ENCODE data around the gene PRUNE1.

Gene PRUNE1

DNA sequence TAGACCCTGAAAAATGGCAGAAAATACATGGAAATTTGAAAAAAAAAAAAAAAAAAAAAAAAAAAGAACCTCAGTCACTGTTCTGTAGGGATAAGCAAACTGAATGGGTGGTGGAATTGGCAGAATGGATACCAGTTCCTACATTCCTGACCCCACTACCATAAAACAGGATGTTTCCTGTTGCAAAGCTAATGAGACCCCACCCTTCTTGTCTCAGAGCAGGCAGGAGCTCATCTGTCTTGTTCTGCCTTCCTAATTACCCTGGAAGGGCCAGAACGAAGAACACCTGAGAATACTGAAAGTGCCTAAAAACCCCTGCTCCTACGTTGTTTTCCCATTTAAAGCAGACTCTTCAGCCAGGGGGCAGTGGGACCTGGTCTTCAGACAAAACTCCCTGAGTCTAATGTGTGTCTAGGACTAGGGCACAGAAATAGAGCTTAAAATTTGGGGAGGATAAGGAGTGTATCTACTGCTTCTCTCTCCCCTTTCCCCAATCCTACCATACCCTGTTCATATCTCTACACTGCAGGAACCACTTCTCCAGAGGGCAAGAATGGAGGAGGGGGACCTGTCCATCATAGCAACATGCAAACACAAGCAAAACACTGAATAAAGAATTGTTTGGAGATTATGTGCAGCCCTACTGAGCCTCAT lies 43.2 kb downstream of the PRUNE1 start:
- no peak for DNase-seq

DNA sequence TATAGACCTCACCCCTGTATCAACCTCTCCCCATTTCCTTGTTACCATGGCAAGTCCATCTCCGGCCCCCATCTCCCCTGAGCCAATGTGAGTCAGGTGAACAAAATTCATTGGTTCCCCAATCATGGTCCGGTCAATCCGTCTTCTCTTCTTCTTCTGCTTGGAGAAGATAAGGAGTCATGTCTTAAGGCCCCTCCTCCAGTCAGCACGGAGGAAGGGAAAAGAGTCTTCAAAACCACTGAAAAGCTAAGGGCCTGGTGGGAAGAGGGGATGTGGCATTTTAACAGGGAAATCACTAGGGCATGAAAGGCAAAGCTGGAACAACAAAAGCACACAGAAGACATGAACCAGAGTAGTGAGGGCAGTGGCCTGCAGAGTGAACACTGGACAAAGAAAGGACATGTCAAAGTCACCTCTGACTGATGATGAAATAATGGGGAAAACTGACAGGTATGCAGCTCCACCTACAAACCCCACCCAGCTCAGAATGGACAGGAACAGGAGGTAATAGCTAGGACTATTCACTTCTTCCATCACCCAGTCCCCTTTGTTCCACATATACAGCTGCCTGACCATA lies 46.8 kb downstream of the PRUNE1 start:
- DNase-seq: no peak

DNA sequence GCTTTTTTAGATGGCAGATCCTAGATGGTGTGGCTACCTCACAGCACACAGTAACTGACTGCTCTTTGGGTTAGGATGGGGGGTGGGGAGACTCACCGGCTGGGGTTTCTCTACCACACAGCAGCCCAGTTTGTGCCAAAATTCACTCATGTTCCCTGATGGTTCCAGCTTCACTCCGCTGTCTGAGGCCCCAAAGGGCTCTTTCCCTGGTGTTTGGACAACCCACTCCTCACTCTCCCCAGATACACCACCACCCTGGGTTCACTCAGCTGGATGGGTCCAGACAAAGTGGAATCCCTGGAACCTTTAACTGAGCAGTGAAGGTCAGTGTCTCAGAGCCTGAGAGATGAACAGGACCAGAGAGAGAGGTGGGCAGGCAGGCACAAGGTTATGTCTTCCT lies 47.3 kb downstream of the PRUNE1 start:
- DNase-seq: no peak

DNA sequence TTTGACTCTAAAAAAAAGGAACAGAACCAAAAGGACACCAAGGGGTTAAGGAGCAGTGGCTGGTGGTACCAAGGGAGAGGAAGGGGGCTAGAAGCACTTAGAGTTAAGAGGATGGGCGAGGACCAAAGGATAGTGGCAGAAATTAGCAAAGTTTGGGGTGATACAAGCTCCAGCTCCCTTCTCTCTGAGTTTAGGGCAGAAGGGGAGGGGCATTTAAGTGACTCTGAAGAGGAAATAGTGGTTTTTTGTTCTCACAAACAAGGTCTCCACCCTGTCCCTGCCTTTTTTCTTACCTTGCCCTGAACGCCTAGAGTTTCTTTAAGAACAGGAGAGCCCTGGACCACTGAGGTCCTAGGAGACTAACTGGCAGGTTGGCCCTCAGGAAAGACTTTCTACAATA lies 47.9 kb downstream of the PRUNE1 start:
- no peak for DNase-seq

DNA sequence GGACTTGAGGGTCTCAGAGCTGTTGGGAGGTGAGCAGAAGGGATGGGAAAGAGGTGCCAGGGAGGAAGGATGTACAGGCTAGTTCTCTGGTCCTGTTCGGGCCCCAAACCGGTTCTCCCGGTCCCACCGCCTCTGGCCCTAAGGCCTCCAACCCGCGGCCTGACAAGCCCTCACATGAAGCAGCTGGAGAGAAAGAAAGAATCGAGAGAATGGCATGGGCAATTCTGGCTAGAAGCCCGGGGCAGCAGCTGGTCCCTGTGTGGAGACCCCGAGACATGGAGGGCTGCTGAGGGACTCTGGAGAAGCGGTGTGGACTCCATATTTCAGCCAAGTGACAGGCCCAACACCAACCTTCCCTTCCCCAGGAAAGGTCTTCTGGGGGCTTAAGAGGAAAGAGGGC lies 50.4 kb downstream of the PRUNE1 start:
- DNase-seq: no peak

DNA sequence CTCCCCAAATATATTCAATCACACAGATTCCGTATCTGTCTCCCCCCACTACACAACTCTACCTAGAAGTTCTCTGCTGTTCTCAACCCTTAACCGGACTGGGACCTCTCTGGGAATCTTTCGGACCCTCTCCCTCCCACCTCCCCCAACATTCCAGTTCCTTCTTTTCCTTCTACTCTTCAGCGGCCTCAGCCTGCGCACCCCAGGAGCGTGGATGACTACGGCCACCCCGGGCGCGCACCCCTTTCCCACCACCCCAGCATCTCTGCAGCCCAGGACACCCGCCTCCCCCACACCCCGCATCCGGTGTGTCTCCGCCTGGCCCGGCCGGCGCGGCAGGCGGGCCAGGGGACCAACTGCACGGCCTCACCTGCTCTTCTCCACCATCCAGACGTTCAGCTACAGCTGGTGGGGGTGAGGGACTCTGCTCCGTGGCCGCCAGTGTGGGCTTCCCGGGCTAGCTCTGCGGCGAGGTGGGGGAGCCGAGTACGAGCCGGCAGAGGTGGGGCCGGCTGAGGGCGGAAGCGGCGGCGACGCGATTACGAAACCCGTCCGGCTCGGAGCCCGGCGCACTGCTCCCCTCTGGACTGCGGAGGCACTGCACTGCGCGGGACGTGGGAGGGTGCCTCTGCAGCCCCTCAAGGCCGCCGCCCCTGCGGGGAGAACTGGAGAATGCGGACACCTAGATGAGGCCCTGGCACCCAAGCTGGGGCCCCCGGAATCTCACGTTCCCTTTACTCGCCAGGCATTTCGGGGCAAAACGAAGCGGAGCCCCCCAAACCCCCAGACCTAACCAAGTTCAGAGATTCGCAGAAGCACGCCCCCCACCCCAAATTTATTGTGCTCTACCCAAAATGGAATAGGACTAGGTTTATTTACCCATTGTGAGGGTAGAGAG lies 51.1 kb downstream of the PRUNE1 start, which contains the start of gene CDC42SE1:
Gene CDC42SE1, minus strand, starts transcription at position 514 of the 898 bp plus-strand sequence. CDS start 3,892 bp downstream, outside the sequence.
- peak; percentile 46 to 76 (median 62) for DNase-seq

DNA sequence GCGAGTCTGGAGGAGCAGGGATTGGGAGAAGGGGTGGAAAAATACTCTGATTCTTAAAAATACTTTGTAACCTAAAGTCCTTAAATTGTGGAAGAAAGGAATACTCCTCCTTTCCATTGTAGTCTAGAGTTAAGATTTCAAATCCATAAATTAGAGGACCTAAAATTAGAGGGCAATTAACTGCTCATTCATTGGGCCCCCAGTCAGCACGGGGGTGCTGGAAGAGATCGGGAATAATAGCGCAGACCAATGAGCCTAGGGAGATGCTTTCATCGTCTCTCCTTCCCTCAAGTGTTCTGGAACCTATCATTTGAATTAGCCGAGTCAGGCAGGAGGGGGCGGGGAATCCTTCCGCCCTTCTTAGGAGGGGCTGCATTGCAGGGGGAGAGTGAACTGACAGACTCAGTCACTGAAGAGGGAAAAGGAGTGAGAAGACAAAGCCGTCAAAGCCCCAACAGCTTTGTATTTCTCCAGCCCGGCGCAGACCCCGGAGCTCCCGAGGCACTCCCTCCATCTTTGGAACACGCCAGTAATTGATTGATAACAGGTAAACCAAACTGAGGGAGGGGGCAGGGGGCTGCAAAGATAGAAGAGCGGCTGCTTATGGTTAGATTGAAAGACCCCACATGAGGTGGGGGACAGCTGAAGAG lies 51.9 kb downstream of the PRUNE1 start, which contains the start of gene MLLT11:
Gene MLLT11, plus strand, starts transcription at position 391 of the 650 bp plus-strand sequence. CDS start 6,828 bp downstream, outside the sequence.
- no peak for DNase-seq

DNA sequence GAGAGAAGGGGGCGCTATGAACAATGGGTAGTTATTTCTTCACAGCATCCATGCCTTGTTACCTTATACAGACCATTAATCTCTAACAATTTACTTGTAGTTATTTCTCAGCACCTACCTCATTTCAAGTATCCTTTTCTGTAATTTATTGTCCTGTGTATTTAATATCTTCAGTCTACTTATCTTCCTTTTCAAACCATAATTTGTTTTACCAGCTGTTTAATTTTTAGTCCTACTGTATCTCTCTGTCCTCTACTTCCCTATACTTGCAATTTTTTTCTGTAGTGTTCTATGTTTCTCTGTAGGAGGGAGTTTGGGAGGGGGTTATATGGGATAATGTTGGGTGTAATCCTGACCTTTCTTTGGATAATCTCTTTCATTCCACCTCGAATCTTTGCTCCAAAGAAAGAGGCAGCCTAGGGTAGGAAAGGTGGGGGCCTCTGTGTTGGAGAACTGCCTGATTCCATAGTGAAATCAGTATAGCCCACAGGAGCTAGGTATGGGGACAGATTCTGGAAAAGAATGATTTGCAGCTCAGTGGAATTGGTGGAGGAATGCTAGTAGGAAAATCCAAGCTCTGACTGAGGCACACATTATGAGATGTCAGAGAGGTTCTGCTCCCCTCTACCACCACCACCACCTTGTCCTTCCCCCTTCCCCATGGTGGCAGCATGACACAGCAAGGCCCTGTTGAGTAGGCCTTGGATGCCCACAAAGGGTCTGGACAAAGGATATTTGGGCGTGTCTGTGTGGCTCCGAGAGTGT lies 52.6 kb downstream of the PRUNE1 start:
- DNase-seq: no peak

DNA sequence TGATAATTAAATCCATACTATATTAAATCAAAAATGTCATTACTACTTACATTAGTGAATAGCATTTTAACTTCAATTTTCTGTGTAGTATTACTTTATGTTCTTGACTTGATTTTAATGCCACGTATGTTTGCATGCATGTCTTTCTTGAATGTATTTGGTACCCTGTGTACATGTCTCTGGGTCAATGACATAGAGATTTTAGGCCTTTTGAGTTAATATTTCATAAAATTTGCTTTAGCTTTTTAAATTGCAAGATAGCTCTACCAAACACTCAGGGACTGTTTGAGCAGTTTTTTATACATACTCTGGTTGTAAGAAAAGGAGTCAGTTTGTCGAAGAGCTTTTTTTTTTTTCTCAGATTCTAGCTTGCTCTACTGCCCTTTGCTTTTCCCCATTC lies 53.5 kb downstream of the PRUNE1 start:
- no peak for DNase-seq

DNA sequence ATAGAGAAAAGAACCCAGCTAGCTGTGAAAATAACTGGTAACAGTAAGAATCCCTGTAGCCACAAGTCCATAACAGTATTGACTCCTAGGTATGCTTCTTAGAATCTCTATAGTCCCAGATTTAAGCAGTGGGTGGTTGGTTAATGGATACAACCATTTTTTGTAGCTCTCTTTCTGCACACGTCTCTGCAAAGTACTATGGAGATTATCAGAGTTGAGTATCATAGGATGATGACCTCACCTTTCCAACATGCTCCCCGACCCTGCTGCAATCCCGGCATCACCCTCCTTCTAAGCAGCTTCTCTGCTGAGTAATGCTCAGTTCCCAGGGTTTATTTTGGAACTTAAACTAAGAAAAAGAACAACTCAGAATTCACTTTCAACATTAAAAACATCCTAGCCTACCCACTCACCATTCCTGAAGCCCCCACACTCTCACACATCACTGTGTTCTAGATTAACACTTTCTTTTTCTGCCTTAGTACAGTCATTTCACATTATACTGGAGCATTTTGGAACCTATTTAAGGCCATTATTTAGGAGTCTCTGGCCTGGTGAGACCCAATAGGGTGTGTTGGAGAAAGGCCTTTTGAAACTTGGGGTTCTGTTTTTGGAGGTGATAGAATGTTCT lies 54.6 kb downstream of the PRUNE1 start:
- no peak for DNase-seq

DNA sequence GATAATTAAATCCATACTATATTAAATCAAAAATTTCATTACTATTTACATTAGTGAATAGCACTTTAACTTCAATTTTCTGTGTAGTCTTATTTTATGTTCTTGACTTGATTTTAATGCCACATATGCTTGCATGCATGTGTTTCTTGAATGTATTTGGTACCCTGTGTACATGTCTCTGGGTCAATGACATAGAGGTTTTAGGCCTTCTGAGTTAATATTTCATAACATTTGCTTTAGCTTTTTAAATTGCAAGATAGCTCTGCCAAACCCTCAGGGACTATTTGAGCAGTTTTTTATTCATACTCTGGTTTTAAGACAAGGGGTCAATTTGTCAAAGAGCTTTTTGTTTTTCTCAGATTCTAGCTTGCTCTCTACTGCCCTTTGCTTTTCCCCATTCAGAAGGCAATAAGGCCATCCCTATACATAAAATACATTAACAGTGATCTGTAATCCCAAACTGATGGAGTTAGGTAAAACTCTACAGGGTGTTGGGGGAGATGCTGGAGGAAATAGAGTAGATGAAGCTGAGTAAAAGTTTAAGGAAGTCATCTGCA lies 56.9 kb downstream of the PRUNE1 start:
- DNase-seq: no peak

DNA sequence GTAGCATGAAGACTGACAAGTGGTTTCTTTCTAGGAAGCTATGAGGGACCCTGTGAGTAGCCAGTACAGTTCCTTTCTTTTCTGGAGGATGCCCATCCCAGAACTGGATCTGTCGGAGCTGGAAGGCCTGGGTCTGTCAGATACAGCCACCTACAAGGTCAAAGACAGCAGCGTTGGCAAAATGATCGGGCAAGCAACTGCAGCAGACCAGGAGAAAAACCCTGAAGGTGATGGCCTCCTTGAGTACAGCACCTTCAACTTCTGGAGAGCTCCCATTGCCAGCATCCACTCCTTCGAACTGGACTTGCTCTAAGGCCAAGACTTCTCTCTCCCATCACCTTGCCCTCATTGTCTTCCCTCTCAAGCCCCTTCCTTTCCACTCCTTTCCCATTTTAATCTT lies 58.9 kb downstream of the PRUNE1 start:
- DNase-seq: no peak

DNA sequence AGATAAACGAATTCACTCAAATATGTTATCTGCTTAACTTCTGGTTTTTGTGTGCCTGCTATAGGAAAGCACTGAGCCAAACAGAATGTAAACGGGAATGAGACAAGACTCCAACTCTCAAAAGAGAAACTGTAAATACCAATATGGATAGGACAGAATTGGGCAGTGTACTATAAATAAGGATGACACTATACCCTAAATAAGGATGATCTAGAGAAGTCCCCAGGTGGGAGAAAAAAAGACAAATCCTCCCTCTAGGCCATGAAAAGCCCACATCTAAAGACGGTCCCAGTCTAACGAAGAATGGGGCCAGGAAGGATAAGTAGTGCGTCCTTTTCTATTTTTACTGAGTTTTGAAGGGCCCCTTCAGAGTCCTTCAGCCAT lies 60.8 kb downstream of the PRUNE1 start:
- DNase-seq: no peak

DNA sequence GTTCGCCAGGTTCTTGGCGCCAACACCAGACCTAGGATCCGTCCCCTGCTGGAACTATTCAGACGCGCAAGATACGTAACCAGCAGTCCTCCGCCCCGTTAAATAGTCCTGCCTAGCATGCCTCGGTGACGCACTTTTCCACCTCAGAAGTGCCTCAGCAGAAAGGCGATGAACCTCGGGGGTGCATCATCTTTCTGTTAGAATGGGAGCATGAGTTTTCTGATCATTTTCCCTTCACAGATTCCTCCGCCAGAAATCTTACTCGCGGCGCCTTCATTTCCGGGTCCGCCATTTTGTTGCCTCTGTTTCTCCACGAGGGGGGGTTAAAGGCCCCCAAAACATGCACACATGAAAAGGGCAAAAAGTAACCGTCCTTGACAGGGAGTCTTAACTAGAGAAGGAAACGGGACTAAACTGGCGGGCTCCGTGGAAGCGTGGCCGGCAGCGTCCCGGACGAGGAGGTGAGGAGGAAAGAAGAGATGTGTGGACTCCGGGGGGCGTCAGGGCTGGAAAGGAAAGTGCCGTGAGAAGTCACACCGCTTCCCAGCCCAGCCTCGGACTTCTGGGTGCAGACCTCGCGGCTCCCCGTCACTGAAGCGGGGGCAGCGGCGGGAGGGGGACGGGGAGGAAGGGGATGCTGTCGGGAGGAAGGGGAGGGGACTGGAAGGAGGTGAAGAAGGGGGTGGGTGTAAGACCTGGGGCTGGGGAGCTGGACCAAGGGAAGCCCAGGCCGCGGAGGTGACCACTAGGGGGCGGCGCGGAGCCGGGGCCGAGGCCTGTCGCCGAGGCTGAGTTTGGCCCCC lies 62.4 kb downstream of the PRUNE1 start, which contains the start of gene GABPB2:
Gene GABPB2, plus strand, starts transcription at position 288 of the 803 bp plus-strand sequence. CDS start 17,429 bp downstream, outside the sequence.
- peak; percentile 65 to 77 (median 68) for DNase-seq

DNA sequence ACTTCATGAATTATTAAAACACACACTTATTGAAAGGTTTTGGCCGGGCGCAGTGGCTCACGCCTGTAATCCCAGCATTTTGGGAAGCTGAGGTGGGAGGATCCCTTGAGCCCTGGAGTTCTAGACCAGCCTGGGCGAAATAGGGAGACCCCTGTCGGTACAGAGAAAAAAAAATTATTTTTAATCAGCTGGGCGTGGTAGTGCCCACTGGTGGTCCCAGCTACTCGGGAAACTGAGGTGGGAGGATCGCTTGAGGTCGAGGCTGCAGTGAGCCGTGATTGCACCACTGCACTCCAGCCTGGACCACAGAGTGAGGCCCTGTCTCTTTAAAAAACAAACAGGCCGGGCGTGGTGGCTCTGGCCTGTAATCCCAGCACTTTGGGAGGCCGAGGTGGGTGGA lies 64.0 kb downstream of the PRUNE1 start:
- no peak for DNase-seq

Measured in activated naive CD4-positive, alpha-beta T cell (primary cell).